Kidney epithelial cell (primary cell): ENCODE measurements around the gene BRD3OS. TPM values are rescaled to one million over a fixed set of nuclear protein-coding genes. Genes with fewer than 3 reads are reported as not detected.

ENCODE experiments used
- DNase-seq: peaks from one replicate; pipeline ENCODE4 v3.0.0-alpha.2; 2010; ENCODE audit warnings: low read depth
- H3K27me3 ChIP-seq: 2 replicates; pipeline ENCODE4 v1.6.0; 2011; ENCODE audit warnings: low read length; ENCODE audit not compliant: control insufficient read depth, insufficient read depth
- H3K36me3 ChIP-seq: 2 replicates; pipeline ENCODE4 v1.5.1; 2011; ENCODE audit warnings: low read length; ENCODE audit not compliant: control insufficient read depth, insufficient read depth
- H3K4me3 ChIP-seq: 2 replicates; pipeline ENCODE4 v1.5.1; 2011; ENCODE audit warnings: low read depth, mild to moderate bottlenecking, control low read depth, low read length
- total RNA-seq: library from RNA; depleted of rRNA; stranded (reverse); fragments of >200 nt; gene quantifications from 2 replicates; pipeline ENCODE4 v1.2.3, GENCODE V29; 2015
- TF ChIP-seq, protein P1 (sequence below): IDR thresholded peaks from 2 replicates; pipeline ENCODE4 v1.5.1; 2011; ENCODE audit warnings: mild to moderate bottlenecking, moderate library complexity, low read length, control low read depth, inconsistent platforms; ENCODE audit not compliant: insufficient read depth, poor library complexity, severe bottlenecking

The BRD3OS gene
- total RNA-seq, 1 donor from 2014 or later = 12.8 TPM

DNA sequence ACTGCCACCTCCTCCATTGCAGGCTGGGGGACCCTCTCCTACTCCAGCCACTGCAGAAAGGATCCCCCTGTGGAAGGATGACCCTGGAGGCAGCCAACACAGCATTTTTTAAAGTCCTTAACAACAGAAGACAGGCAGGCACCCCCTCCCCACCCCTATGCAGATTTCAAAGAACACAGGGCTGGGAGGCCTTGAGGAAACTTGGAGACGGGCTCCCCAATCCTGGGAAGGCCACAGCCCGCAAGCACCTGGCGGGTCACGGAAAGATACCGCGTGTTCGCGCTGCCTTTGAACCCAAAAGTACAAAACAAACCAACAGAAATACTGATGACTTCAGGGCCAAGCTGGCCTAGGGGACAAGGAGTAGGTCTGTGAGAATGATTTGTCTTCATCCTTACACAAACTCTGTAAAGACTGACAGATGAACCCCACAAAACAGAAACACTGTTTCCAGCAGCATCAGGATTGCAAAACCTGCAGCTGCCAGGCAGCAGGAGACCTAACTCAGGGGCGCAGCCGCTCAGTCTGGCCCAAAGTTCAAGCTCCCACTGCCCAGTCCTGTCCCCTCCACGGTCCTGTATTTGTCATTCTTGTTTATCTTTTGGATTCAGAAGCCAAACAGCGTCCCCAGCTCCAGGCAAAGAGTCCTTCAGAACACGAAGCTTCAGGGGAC is 46.9 kb upstream of the BRD3OS start:
- Histone ChIP-seq H3K36me3 (no peaks in the 10 kb centered on the region), H3K4me3 (no peak overlapping the region), H3K27me3 (no peaks in the 10 kb centered on the region)
- TF ChIP-seq, protein P1, sequence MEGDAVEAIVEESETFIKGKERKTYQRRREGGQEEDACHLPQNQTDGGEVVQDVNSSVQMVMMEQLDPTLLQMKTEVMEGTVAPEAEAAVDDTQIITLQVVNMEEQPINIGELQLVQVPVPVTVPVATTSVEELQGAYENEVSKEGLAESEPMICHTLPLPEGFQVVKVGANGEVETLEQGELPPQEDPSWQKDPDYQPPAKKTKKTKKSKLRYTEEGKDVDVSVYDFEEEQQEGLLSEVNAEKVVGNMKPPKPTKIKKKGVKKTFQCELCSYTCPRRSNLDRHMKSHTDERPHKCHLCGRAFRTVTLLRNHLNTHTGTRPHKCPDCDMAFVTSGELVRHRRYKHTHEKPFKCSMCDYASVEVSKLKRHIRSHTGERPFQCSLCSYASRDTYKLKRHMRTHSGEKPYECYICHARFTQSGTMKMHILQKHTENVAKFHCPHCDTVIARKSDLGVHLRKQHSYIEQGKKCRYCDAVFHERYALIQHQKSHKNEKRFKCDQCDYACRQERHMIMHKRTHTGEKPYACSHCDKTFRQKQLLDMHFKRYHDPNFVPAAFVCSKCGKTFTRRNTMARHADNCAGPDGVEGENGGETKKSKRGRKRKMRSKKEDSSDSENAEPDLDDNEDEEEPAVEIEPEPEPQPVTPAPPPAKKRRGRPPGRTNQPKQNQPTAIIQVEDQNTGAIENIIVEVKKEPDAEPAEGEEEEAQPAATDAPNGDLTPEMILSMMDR = no peak
- DNase-seq = no peak

DNA sequence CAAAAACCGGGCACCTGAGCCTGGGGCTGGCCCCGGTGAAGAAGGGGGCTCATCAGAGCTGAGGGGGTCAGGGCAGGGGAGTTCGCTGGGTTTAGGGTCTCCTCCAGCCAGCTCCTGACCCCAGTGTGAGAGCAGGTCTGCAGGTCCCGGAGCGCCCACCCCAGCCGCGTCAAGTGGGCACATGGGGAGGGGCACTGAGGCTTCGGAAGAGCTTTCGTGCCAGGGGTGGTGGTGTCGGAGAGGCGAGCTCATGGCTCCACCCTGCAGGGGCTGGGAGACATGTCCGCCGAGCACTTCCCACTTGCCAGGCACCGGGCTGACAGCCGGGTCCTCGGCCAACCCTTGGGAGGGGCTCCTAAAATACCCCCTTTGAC is 46.4 kb upstream of the BRD3OS start:
- Histone ChIP-seq H3K4me3 (no peak overlapping the region), H3K36me3 (no peaks in the 10 kb centered on the region), H3K27me3 (no peaks in the 10 kb centered on the region)
- DNase-seq = no peak
- TF ChIP-seq, protein P1 = no peak

DNA sequence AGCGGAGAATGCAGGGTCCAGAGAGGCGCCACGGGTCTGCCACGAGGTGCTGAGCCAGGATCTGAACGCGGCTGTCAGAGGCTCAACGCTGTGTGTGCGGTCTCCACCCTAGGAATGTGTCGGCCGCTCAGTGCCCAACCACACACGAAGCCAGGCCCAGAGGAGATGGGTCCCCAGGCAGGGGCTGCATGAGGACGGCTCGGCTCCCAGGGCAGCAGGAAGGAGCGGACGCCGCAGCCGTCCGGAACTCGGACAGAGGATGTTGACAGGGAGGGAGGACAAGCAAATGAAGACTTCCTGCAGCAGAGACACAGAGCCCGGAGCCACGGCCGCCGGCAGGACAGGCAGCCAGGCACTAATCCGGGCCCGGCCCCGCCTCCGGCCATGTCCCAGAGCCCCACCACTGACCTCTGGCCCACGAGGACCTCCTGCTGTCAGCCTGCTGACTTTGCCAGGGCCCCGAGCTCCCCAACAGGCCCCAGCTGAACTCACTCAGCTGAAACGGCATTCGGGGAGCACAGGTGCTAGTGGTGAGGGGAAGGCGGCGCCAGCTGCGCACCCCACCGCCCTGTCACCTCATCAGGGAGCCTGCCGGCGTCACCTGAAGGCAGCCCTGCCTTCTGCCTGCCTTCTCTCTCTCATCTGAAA is 45.9 kb upstream of the BRD3OS start:
- Histone ChIP-seq H3K36me3 (no peaks in the 10 kb centered on the region), H3K4me3 (no peak overlapping the region), H3K27me3 (no peaks in the 10 kb centered on the region)
- DNase-seq = no peak
- TF ChIP-seq, protein P1 = no peak

DNA sequence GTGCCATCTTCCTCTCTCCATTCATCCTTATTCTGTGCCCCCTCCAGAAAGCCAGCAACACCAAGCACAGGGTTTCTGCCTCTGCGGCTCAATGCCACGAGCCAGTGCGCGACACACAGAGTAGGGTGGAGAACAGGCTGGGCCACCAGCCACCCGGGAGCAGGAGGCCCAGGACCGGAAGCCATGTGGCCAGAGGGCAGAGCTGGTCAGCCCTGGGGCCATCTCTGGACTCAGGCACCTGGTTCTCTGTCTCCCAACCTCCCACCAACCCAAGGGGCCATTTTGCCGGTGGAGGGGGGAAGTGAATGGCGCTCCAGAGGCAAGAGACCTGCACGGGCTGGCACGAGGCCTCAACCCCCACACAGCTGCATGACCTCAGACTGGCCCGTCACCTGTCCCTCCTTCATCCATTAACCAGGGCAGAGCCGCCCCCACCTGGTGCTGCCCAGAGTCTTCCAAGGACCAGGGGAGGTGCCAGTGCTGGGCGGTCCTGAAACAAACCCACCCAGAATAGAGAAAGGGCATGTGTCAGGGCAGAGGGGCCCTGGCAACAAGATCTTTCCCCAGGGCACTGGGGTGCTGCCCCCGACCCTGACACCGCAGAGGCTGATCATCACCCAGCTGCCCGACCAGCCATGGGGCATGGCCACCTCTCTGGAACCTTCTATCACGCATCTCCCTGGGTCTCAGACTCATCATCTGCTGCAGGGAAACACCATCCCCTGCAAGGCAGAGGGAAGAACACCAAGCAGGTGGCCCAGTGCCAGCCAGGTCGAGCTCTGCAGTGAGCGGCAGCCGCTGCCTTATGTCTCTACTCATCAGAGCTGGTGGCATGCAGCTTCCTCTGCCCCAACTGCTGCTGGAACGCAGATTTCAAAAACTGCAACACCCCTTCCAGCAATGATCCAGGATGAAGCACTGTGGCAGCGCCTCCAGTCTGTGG is 45.1 kb upstream of the BRD3OS start:
- TF ChIP-seq, protein P1 = no peak
- Histone ChIP-seq H3K36me3 (no peaks in the 10 kb centered on the region), H3K27me3 (no peaks in the 10 kb centered on the region), H3K4me3 (no peak overlapping the region)
- DNase-seq = no peak

DNA sequence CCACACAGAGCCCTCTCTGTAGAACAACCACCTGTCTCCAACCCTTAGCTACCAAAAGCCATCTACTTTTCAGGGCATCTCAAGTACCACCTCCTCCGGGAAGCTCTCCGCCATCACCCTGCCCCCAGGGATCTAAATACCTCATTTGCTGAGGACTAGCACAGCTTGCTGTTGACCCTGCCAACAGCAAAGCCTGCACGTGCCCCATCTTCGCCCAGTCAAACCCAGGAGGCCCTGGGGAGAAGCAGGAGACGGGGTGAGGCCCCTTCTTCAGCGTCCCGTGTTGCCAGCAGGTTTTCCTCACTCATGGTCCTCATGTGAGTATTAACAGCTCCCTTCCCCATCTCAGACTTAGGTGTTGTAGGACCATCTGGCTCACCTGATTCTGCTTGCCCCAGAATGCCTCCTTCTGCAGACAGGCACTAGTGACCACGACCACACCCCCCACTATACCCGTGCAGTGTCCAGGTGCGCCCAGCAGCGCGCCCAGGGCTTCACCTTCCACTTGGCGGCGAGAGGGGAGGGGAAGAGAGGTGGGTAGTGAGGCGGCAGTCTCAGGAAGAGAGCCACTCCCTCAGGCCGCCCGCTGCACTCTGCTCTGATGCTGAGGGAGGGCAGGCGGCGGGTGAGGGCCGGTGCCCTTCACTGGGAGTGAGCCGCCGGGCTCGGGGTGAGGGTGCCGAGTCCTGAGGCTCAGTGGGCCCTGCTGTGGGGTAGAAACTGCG is 44.3 kb upstream of the BRD3OS start:
- Histone ChIP-seq H3K27me3 (no peaks in the 10 kb centered on the region), H3K4me3 (no peak overlapping the region), H3K36me3 (no peaks in the 10 kb centered on the region)
- DNase-seq = no peak
- TF ChIP-seq, protein P1 = no peak
